Body of pancreas (tissue), 4 donors: ENCODE measurements around the gene TEX53. TPM values are rescaled to one million over a fixed set of nuclear protein-coding genes. Genes with fewer than 3 reads are reported as not detected.

Experiments used
- ATAC-seq: fragments of 150-250 bp; one replicate; pipeline ENCODE4 v1.9.1; 2016
- DNase-seq, 4 donors: peaks; one replicate each; pipeline ENCODE4 v3.0.0-alpha.2; 2019
- H3K27ac ChIP-seq, 4 donors: fragments of 200-600 bp; sonication (generic); 1 replicate in 3 of 4; 2 replicates in 1 of 4; pipeline versions ENCODE4 v1.5.1 to v1.6.1; 2016 to 2019; ENCODE audit warnings: mild to moderate bottlenecking in 1 of 4, mixed read lengths in 1 of 4, moderate library complexity in 1 of 4
- H3K27me3 ChIP-seq, 2 donors: fragments of 200-600 bp; sonication (generic); one replicate each; pipeline ENCODE4 v1.6.0; 2016; ENCODE audit warnings: mild to moderate bottlenecking in 1 of 2
- H3K36me3 ChIP-seq, 2 donors: fragments of 200-600 bp; sonication (generic); replicated peaks in 1 of 2; 2 replicates each; pipeline ENCODE4 v1.5.1; 2016; ENCODE audit warnings: low read depth in 2 of 2; ENCODE audit not compliant: insufficient read depth in 1 of 2
- H3K4me1 ChIP-seq: fragments of 200-600 bp; sonication (generic); one replicate; pipeline ENCODE4 v1.6.0; 2016
- H3K4me3 ChIP-seq, 2 donors: fragments of 200-600 bp; sonication (generic); 1 replicate in 1 of 2; 2 replicates in 1 of 2; pipeline ENCODE4 v1.5.1; 2016 to 2019
- H3K9me3 ChIP-seq, 3 donors: fragments of 200-600 bp; sonication (generic); 1 replicate in 2 of 3; 2 replicates in 1 of 3; pipeline ENCODE4 v1.5.1; 2016
- CTCF ChIP-seq, 7 experiments: fragments of 450-650 bp in 4 of 7; fragments of 200-600 bp in 3 of 7; sonication (generic) in 3 of 7; IDR thresholded peaks; one replicate each; pipeline ENCODE4 v1.5.1; 2016 to 2019; ENCODE audit warnings: antibody characterized with exemption in 7 of 7
- POLR2A ChIP-seq, 3 donors: fragments of 450-650 bp; IDR thresholded peaks; one replicate each; pipeline ENCODE4 v1.6.1; 2016; ENCODE audit warnings: antibody characterized with exemption in 3 of 3, mild to moderate bottlenecking in 2 of 3
- WGBS, 2 donors: methylation state at CpG; one replicate each; pipeline ENCODE4 v1.1.5; 2017; 5-methylcytosine and 5-hydroxymethylcytosine counted together
- intact Hi-C: fragments of 100-400 bp; cut with DNase I; formaldehyde crosslinking; loops from one replicate; pipeline ENCODE4 v1.15.1; 2023
- total RNA-seq, 2 donors: library from RNA; depleted of rRNA; stranded (reverse); fragments of >200 nt; gene quantifications; one replicate each; pipeline ENCODE4 v1.1.0, GENCODE V29; 2016

The TEX53 gene
- total RNA-seq, 2 donors from 2014 or later = not detected

GRCh38 chr9:114653556-114654159 is 3.9 kb downstream of the TEX53 start:
- no peak overlapping the region for H3K27ac ChIP-seq
- H3K4me1 ChIP-seq = no peaks in the 10 kb centered on the region
- TF ChIP-seq POLR2A (IDR thresholded peaks at IDR 0.05) (no peak), CTCF (IDR thresholded peaks at IDR 0.05) (peak; percentile 71 to 95 (median 91))
- 32 to 33% methylated on average over 5 to 6 of the region's 6 CpGs for WGBS, 2 donors
- no peaks in the 10 kb centered on the region for H3K36me3 ChIP-seq
- H3K9me3 ChIP-seq = no peaks in the 10 kb centered on the region
- no peak overlapping the region for H3K4me3 ChIP-seq
- DNase-seq (peak; percentile 73 to 80 (median 74)), ATAC-seq (peak; percentile 81)
- H3K27me3 ChIP-seq = no peaks in the 10 kb centered on the region
- intact Hi-C loops = loop anchor here (10.0 kb wide), 1 partner anchor 249 kb away; no protein-coding TSS in a partner anchor

GRCh38 chr9:114652776-114653555 is 4.6 kb downstream of the TEX53 start:
- Histone ChIP-seq H3K9me3 (no peaks in the 10 kb centered on the region), H3K36me3 (no peaks in the 10 kb centered on the region), H3K27ac (no peak overlapping the region), H3K27me3 (no peaks in the 10 kb centered on the region), H3K4me1 (no peaks in the 10 kb centered on the region), H3K4me3 (no peak overlapping the region)
- no peak for DNase-seq
- TF ChIP-seq CTCF (IDR thresholded peaks at IDR 0.05) = no peak
- no peak for TF ChIP-seq POLR2A (IDR thresholded peaks at IDR 0.05)
- no peak for ATAC-seq
- 72 to 84% methylated on average over 2 of the region's 2 CpGs for WGBS, 2 donors
- intact Hi-C loops = loop anchor here (10.0 kb wide), 1 partner anchor 248 kb away; no protein-coding TSS in a partner anchor

GRCh38 chr9:114643896-114644295 is 13.7 kb downstream of the TEX53 start:
- TF ChIP-seq CTCF (IDR thresholded peaks at IDR 0.05) (no peak), POLR2A (IDR thresholded peaks at IDR 0.05) (no peak)
- ATAC-seq (no peak), DNase-seq (no peak)
- WGBS, 2 donors = 87 to 93% methylated on average over 5 of the region's 5 CpGs
- intact Hi-C loops = no loop called here
- Histone ChIP-seq H3K36me3 (peaks cover 0 to 8% of the 10 kb centered on the region in 2 donors), H3K27me3 (no peaks in the 10 kb centered on the region), H3K4me1 (no peaks in the 10 kb centered on the region), H3K9me3 (no peaks in the 10 kb centered on the region), H3K27ac (no peak overlapping the region), H3K4me3 (no peak overlapping the region)

GRCh38 chr9:114643001-114643400 is 14.6 kb downstream of the TEX53 start:
- WGBS, 2 donors = 89 to 94% methylated on average over 8 of the region's 8 CpGs
- H3K27me3 ChIP-seq = no peaks in the 10 kb centered on the region
- DNase-seq (no peak), ATAC-seq (no peak)
- H3K4me1 ChIP-seq = no peaks in the 10 kb centered on the region
- H3K27ac ChIP-seq = no peak overlapping the region
- no peak for TF ChIP-seq POLR2A (IDR thresholded peaks at IDR 0.05)
- TF ChIP-seq CTCF (IDR thresholded peaks at IDR 0.05) = no peak
- no peaks in the 10 kb centered on the region for H3K9me3 ChIP-seq
- peaks cover 0 to 8% of the 10 kb centered on the region in 2 donors for H3K36me3 ChIP-seq
- no peak overlapping the region for H3K4me3 ChIP-seq
- intact Hi-C loops = no loop called here
